Fibroblast of skin of left quadriceps (primary cell): Measurements from ENCODE around the gene CES1.
"Not testable (repeated sequence)": the region's sequence is repeated elsewhere in the genome, so short reads cannot be mapped to it uniquely, and the experiment has no call there.

Experiments
- DNase-seq, 2 experiments: peaks; one replicate each; pipeline ENCODE4 v3.0.0-alpha.2; 2013; ENCODE audit warnings: low read depth in 2 of 2

Gene CES1

GRCh38 chr16:55791512-55791911, 41.4 kb downstream of the CES1 start:
- DNase-seq = not testable (repeated sequence)

GRCh38 chr16:55790240-55790639, 42.7 kb downstream of the CES1 start:
- DNase-seq = not testable (repeated sequence)

GRCh38 chr16:55782793-55783091, 50.2 kb downstream of the CES1 start:
- DNase-seq = not testable (repeated sequence)

GRCh38 chr16:55782091-55782792, 50.7 kb downstream of the CES1 start:
- DNase-seq = not testable (repeated sequence)

GRCh38 chr16:55781456-55781855, 51.4 kb downstream of the CES1 start:
- not testable (repeated sequence) for DNase-seq

GRCh38 chr16:55780095-55780407, 52.8 kb downstream of the CES1 start:
- not testable (repeated sequence) for DNase-seq

- no peak for DNase-seq
Observed at GRCh38 chr16:55779402-55780094, 53.3 kb downstream of the CES1 start.

GRCh38 chr16:55778757-55779156, 54.1 kb downstream of the CES1 start:
- no peak for DNase-seq

- DNase-seq = no peak
Observed at GRCh38 chr16:55775857-55776256, 57.0 kb downstream of the CES1 start.

- DNase-seq = no peak
Observed at GRCh38 chr16:55773859-55774549, 58.9 kb downstream of the CES1 start.

- no peak for DNase-seq
Observed at GRCh38 chr16:55765161-55765560, 67.7 kb downstream of the CES1 start.

GRCh38 chr16:55760310-55761001, 72.4 kb downstream of the CES1 start:
- DNase-seq = no peak

- not testable (repeated sequence) for DNase-seq
Observed at GRCh38 chr16:55759965-55760309, 73.0 kb downstream of the CES1 start.

GRCh38 chr16:55757595-55758527, 75.0 kb downstream of the CES1 start:
- DNase-seq = not testable (repeated sequence)

- no peak for DNase-seq
Observed at GRCh38 chr16:55756963-55757362, 75.9 kb downstream of the CES1 start.

- no peak for DNase-seq
Observed at GRCh38 chr16:55754056-55754455, 78.8 kb downstream of the CES1 start.

GRCh38 chr16:55753145-55753631, 79.7 kb downstream of the CES1 start:
- DNase-seq = not testable (repeated sequence)
